HepG2 (cell line): ENCODE results near the gene CFAP46. TPM values are rescaled to one million over a fixed set of nuclear protein-coding genes. Genes with fewer than 3 reads are reported as not detected.

Experiments used
- ATAC-seq: fragments of 200-7000 bp; cut with Tn5 transposase; 3 replicates; pipeline ENCODE4 v1.9.1; 2020; ENCODE audit warnings: mild to moderate bottlenecking, moderate library complexity
- BruUV-seq: library from RNA; stranded (reverse); fragments of 400-500 nt; replicated peaks from 2 replicates; lab custom pipeline; 2021; lab: Mats Ljungman, UMichigan
- CTCF ChIA-PET: fragments of 300-600 bp; formaldehyde crosslinking; extraction: SDS; loops from one replicate; lab custom pipeline; 2021; ENCODE audit warnings: low total read pairs, inconsistent platforms, low intra/inter-chr PET ratio; lab: Yijun Ruan, JAX
- POLR2A ChIA-PET: fragments of 350-600 bp; sonication (Branson Sonifier 250); formaldehyde crosslinking; loops from one replicate; lab custom pipeline; 2020; ENCODE audit warnings: antibody characterized with exemption, inconsistent platforms; lab: Yijun Ruan, JAX
- DNase-seq: peaks from one replicate; pipeline ENCODE4 v3.0.0-alpha.2; 2015; ENCODE audit warnings: low spot score
- FAIRE-seq: peaks from 3 replicates; lab custom pipeline; 2011; peaks lifted over from hg19 to GRCh38; lab: Jason Lieb, UNC
- H2AFZ ChIP-seq: one replicate; pipeline ENCODE4 v1.6.1; 2011; ENCODE audit warnings: low read length, inconsistent platforms
- H3K27ac ChIP-seq: fragments of 300-600 bp; 3 replicates; pipeline ENCODE4 v1.8.0; 2011; ENCODE audit warnings: mixed run types, mild to moderate bottlenecking, mixed read lengths, low read length, inconsistent platforms; ENCODE audit not compliant: insufficient read depth; ENCODE audit errors: extremely low read length
- H3K27me3 ChIP-seq, 2 experiments: fragments of 200-600 bp in 1 of 2; 2 replicates in 1 of 2; 3 replicates in 1 of 2; pipeline versions ENCODE4 v1.6.0 to v1.8.0; 2011; ENCODE audit warnings: low read length in 2 of 2, mild to moderate bottlenecking in 2 of 2, moderate library complexity in 2 of 2, inconsistent platforms in 1 of 2; ENCODE audit not compliant: insufficient read depth in 2 of 2, control insufficient read depth in 1 of 2
- H3K36me3 ChIP-seq, 2 experiments: fragments of 200-600 bp in 1 of 2; replicated peaks in 1 of 2; 2 replicates in 1 of 2; 3 replicates in 1 of 2; pipeline versions ENCODE4 v1.5.1 to v1.8.0; 2011; ENCODE audit warnings: low read length in 2 of 2, inconsistent platforms in 1 of 2; ENCODE audit not compliant: insufficient read depth in 2 of 2, control insufficient read depth in 1 of 2
- H3K4me1 ChIP-seq: 2 replicates; pipeline ENCODE4 v1.5.1; 2012; ENCODE audit warnings: low read length, inconsistent platforms; ENCODE audit not compliant: insufficient read depth
- H3K4me2 ChIP-seq: 2 replicates; pipeline ENCODE4 v1.6.0; 2011; ENCODE audit warnings: low read depth, low read length, inconsistent platforms
- H3K4me3 ChIP-seq, 3 experiments: fragments of 200-600 bp in 1 of 3; sonication (generic), shearing (Covaris generic) in 1 of 3; replicated peaks in 1 of 3; 2 replicates each; pipeline ENCODE4 v1.5.1; 2011 to 2016; ENCODE audit warnings: low read length in 3 of 3, inconsistent platforms in 2 of 3, low read depth in 2 of 3, mild to moderate bottlenecking in 2 of 3, control low read depth in 1 of 3, mixed read lengths in 1 of 3; ENCODE audit not compliant: insufficient read depth in 1 of 3
- H3K79me2 ChIP-seq: one replicate; pipeline ENCODE4 v1.6.1; 2011; ENCODE audit warnings: low read length, inconsistent platforms; ENCODE audit not compliant: insufficient read depth
- H3K9ac ChIP-seq: 2 replicates; pipeline ENCODE4 v1.6.0; 2011; ENCODE audit warnings: mild to moderate bottlenecking, low read depth, low read length, inconsistent platforms; ENCODE audit not compliant: insufficient read depth
- H3K9me3 ChIP-seq: 2 replicates; pipeline ENCODE4 v1.5.1; 2012; ENCODE audit warnings: mild to moderate bottlenecking, low read length
- H4K20me1 ChIP-seq: 2 replicates; pipeline ENCODE4 v1.6.0; 2011; ENCODE audit warnings: inconsistent platforms, mild to moderate bottlenecking, low read length, moderate library complexity; ENCODE audit not compliant: insufficient read depth
- CC2D1A ChIP-seq: sonication (generic); formaldehyde crosslinking; IDR thresholded peaks from 2 replicates; pipeline ENCODE4 v1.8.1; 2023; ENCODE audit warnings: mild to moderate bottlenecking, missing genetic modification reagents
- DPF2 ChIP-seq: sonication (generic); formaldehyde crosslinking; IDR thresholded peaks from 2 replicates; pipeline ENCODE4 v1.4.0; 2020; ENCODE audit warnings: mild to moderate bottlenecking, low read depth, missing genetic modification reagents, borderline replicate concordance
- ETV5 ChIP-seq: IDR thresholded peaks from 2 replicates; pipeline ENCODE4 v1.6.1; 2018; ENCODE audit warnings: missing biosample characterization, missing genetic modification reagents, inconsistent platforms, borderline replicate concordance
- GABPB1 ChIP-seq: IDR thresholded peaks from 2 replicates; pipeline ENCODE4 v1.6.1; 2016; ENCODE audit warnings: mild to moderate bottlenecking, missing genetic modification reagents, moderate library complexity, missing compliant biosample characterization
- JDP2 ChIP-seq: sonication (generic); formaldehyde crosslinking; IDR thresholded peaks from 2 replicates; pipeline ENCODE4 v1.8.1; 2022; ENCODE audit warnings: missing genetic modification reagents, borderline replicate concordance
- KLF11 ChIP-seq: IDR thresholded peaks from 2 replicates; pipeline ENCODE4 v1.6.1; 2016; ENCODE audit warnings: missing compliant biosample characterization
- KLF6 ChIP-seq: IDR thresholded peaks from 2 replicates; pipeline ENCODE4 v1.8.0; 2016; ENCODE audit warnings: missing biosample characterization, missing genetic modification reagents
- REXO4 ChIP-seq: sonication (generic); formaldehyde crosslinking; IDR thresholded peaks from 2 replicates; pipeline ENCODE4 v1.8.0; 2022; ENCODE audit warnings: missing genetic modification reagents, mild to moderate bottlenecking, borderline replicate concordance
- RFXANK ChIP-seq: IDR thresholded peaks from 2 replicates; pipeline ENCODE4 v1.6.1; 2016
- TFAP4 ChIP-seq: sonication (generic); IDR thresholded peaks from 2 replicates; pipeline ENCODE4 v1.6.1; 2016; ENCODE audit warnings: low read depth, borderline replicate concordance
- TFDP2 ChIP-seq: sonication (generic); formaldehyde crosslinking; IDR thresholded peaks from 2 replicates; pipeline ENCODE4 v1.4.0; 2020; ENCODE audit warnings: missing genetic modification reagents
- ZNF333 ChIP-seq: sonication (generic); formaldehyde crosslinking; IDR thresholded peaks from 2 replicates; pipeline ENCODE4 v1.4.0; 2020; ENCODE audit warnings: mild to moderate bottlenecking, missing genetic modification reagents, borderline replicate concordance
- ZNF687 ChIP-seq: sonication (generic); formaldehyde crosslinking; IDR thresholded peaks from 2 replicates; pipeline ENCODE4 v1.5.1; 2020; ENCODE audit warnings: mild to moderate bottlenecking, missing genetic modification reagents, moderate library complexity
- WGBS: methylation state at CpG from one replicate; pipeline ENCODE4 v1.1.6; 2017; ENCODE audit warnings: low lambda C conversion rate; 5-methylcytosine and 5-hydroxymethylcytosine counted together
- in situ Hi-C: cut with HindIII; loops from 2 replicates; pipeline ENCODE4 v1.10.0; 2017; ENCODE audit warnings: low pct_unique_long_range_greater_than_20kb; ENCODE audit not compliant: extremely low pct_ligation_motif_present
- intact Hi-C: fragments of 100-400 bp; cut with micrococcal nuclease; formaldehyde crosslinking; loops from one replicate; pipeline ENCODE4 v1.10.0; 2022; ENCODE audit not compliant: unreplicated experiment
- polyA plus RNA-seq, 8 experiments: library from polyadenylated mRNA; depleted of rRNA in 3 of 8; stranded (reverse) in 7 of 8; unstranded in 1 of 8; fragments of >200 nt; fragmentation: Illumina TruSeq in 4 of 8; extraction: Trizol in 4 of 8; gene quantifications; 2 replicates each; pipeline versions ENCODE4 v1.2.1 to v1.2.3, GENCODE V29; 2011 to 2016; ENCODE audit warnings: low read depth in 4 of 8, missing spikeins in 1 of 8, mixed read lengths in 1 of 8; ENCODE audit not compliant: insufficient read depth in 1 of 8
- total RNA-seq, 5 experiments: library from RNA; depleted of rRNA; stranded (reverse); fragments of >200 nt; fragmentation: Illumina TruSeq; extraction: Trizol; gene quantifications; 2 replicates each; pipeline ENCODE4 v1.2.3, GENCODE V29; 2016; ENCODE audit warnings: low read depth in 1 of 5
- TF ChIP-seq, protein P1 (sequence below): IDR thresholded peaks from 2 replicates; pipeline ENCODE4 v1.6.1; 2016; ENCODE audit warnings: missing compliant biosample characterization, missing genetic modification reagents, borderline replicate concordance
- TF ChIP-seq, protein P2 (sequence below): IDR thresholded peaks from 2 replicates; pipeline ENCODE4 v1.6.1; 2012; ENCODE audit warnings: inconsistent platforms

The CFAP46 gene
- total and polyA plus RNA-seq, 2 of the 13 experiments (the other 11 are each of a cell fraction or from before 2014, with no cell fraction given): 0.24 to 0.84 TPM

- TF ChIP-seq KLF11 (CRISPR knock-in tag) (no peak), ZNF333 (CRISPR knock-in tag) (no peak), REXO4 (CRISPR knock-in tag) (no peak), DPF2 (CRISPR knock-in tag) (no peak), RFXANK (CRISPR knock-in tag) (no peak), CC2D1A (no peak), JDP2 (CRISPR knock-in tag) (no peak), TFAP4 (peak; percentile 79; the same call in 1 of the 2 replicates), KLF6 (no peak)
These were observed 77.2 kb downstream of the CFAP46 start (continued) for GRCh38 chr10:132865171-132865631.

- Histone ChIP-seq H3K4me3 (peak overlapping the region in 1 of 3 experiments; percentile 43; a peak in 1 of 6 replicates), H3K9ac (no peak overlapping the region), H3K9me3 (no peaks in the 10 kb centered on the region), H3K27me3 (peaks cover 5 to 30% of the 10 kb centered on the region in 2 experiments; a peak in 3 of 5 replicates), H2AFZ (no peak overlapping the region), H3K79me2 (no peaks in the 10 kb centered on the region), H3K27ac (no peak overlapping the region), H3K4me1 (peaks cover 12% of the 10 kb centered on the region), H4K20me1 (no peaks in the 10 kb centered on the region), H3K4me2 (peak overlapping the region; percentile 69), H3K36me3 (no peaks in the 10 kb centered on the region)
- ChIA-PET POLR2A (no interaction called here), CTCF (no interaction called here)
- FAIRE-seq (no peak), ATAC-seq (peak; percentile 65), DNase-seq (no peak)
- no TSS peak for BruUV-seq
- WGBS: 10% methylated on average over 19 of the region's 34 CpGs
- in situ Hi-C loops (no loop called here), intact Hi-C loops (no loop called here)
- TF ChIP-seq ZNF687 (CRISPR knock-in tag) (peak; percentile 54), TFDP2 (CRISPR knock-in tag) (peak; percentile 73), GABPB1 (peak; percentile 46), ETV5 (CRISPR knock-in tag) (peak; percentile 33; the same call in 1 of the 2 replicates)
- TF ChIP-seq, protein P1, sequence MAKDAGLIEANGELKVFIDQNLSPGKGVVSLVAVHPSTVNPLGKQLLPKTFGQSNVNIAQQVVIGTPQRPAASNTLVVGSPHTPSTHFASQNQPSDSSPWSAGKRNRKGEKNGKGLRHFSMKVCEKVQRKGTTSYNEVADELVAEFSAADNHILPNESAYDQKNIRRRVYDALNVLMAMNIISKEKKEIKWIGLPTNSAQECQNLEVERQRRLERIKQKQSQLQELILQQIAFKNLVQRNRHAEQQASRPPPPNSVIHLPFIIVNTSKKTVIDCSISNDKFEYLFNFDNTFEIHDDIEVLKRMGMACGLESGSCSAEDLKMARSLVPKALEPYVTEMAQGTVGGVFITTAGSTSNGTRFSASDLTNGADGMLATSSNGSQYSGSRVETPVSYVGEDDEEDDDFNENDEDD (CRISPR knock-in tag): peak; percentile 65; the same call in 1 of the 2 replicates
- TF ChIP-seq, protein P2, sequence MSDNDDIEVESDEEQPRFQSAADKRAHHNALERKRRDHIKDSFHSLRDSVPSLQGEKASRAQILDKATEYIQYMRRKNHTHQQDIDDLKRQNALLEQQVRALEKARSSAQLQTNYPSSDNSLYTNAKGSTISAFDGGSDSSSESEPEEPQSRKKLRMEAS: peak; percentile 60
These were observed 79.6 kb downstream of the CFAP46 start for GRCh38 chr10:132862485-132863420.
